ENCODE data around the gene TEX26. TPM values are rescaled to one million over a fixed set of nuclear protein-coding genes. Genes with fewer than 3 reads are reported as not detected.
A peak's percentile ranks its signal among the peaks of the same experiment; 100 is the strongest.

TEX26 gene
- total and polyA plus RNA-seq, 2 of the 4 experiments (the other 2 are of a cell fraction), result not detected

GRCh38 chr13:30984620-30985019, 52.2 kb downstream of the TEX26 start:
- H4K8ac ChIP-seq (ENCODE audit: low read depth in 2 of 2, low read length in 2 of 2), result no peak overlapping the region
- H4K91ac ChIP-seq (ENCODE audit: insufficient read depth, low read depth, low read length), result no peak overlapping the region
- no peak for DNase-seq
- ChIA-PET POLR2A (ENCODE audit: unreplicated experiment) (no interaction called here), CTCF (no interaction called here)
- no TSS peak for BruUV-seq (replicated peaks)
- no peak overlapping the region for H2AK9ac ChIP-seq (replicated peaks; ENCODE audit: low read depth, low read length, poor library complexity)
- no peak overlapping the region for H2BK5ac ChIP-seq (ENCODE audit: low read depth, low read length, poor library complexity, severe bottlenecking)
- no peaks in the 10 kb centered on the region for H3K9me3 ChIP-seq (ENCODE audit: control insufficient read depth, insufficient read depth, low read length)
- H3K4me1 ChIP-seq (ENCODE audit: control insufficient read depth, insufficient read depth, low read length), result no peaks in the 10 kb centered on the region
- no peak overlapping the region for H2AFZ ChIP-seq (replicated peaks; ENCODE audit: low read length, poor library complexity)
- H2BK120ac ChIP-seq (ENCODE audit: low read depth, low read length), result no peak overlapping the region
- H3K27ac ChIP-seq (ENCODE audit: insufficient read depth, low read length), result no peak overlapping the region
- no peaks in the 10 kb centered on the region for H3K27me3 ChIP-seq (ENCODE audit: control insufficient read depth, insufficient read depth, low read length)
- no peak overlapping the region for H2BK15ac ChIP-seq (ENCODE audit: low read depth, low read length)
- H3K18ac ChIP-seq (ENCODE audit: low read depth, low read length), result no peak overlapping the region
- H3K36me3 ChIP-seq (ENCODE audit: control insufficient read depth, insufficient read depth, low read length), result no peaks in the 10 kb centered on the region
- WGBS, 2 experiments (ENCODE audit: extremely low coverage in 2 of 2, insufficient read length in 1 of 2), result no CpG with 5 or more reads among the region's 4 CpGs
- H3K4me3 ChIP-seq (ENCODE audit: insufficient read depth, low read depth, low read length), result no peak overlapping the region
- H3K14ac ChIP-seq (replicated peaks; ENCODE audit: low read depth, low read length), result no peak overlapping the region
- in situ Hi-C loops (cut with MboI; ENCODE audit: low sequenced_read_pairs), result no loop called here
- no peaks in the 10 kb centered on the region for H4K20me1 ChIP-seq (ENCODE audit: insufficient read depth, low read length)
- no peak overlapping the region for H3K56ac ChIP-seq (ENCODE audit: extremely low read depth, insufficient read depth, low read length)
- dilution Hi-C loops (cut with HindIII; ENCODE audit: low sequenced_read_pairs, unreplicated experiment), result no loop called here
- no peak for TF ChIP-seq NFE2L2 (IDR thresholded peaks at IDR 0.05; ENCODE audit: low read depth, low read length)
- TF ChIP-seq MXI1 (IDR thresholded peaks at IDR 0.05; ENCODE audit: borderline replicate concordance, low read depth, low read length), result no peak
- no peak for TF ChIP-seq RFX5 (IDR thresholded peaks at IDR 0.05; ENCODE audit: low read depth, low read length)
- no peak for TF ChIP-seq FOS (IDR thresholded peaks at IDR 0.05; ENCODE audit: low read depth, low read length)
- no peak for TF ChIP-seq RCOR1 (IDR thresholded peaks at IDR 0.05; ENCODE audit: insufficient replicate concordance, low read length)
- no peak for TF ChIP-seq SMC3 (IDR thresholded peaks at IDR 0.05; ENCODE audit: low read depth, low read length)
- TF ChIP-seq CTCF (conservative IDR thresholded peaks at IDR 0.05; ENCODE audit: low read depth, low read length), result no peak
- TF ChIP-seq CHD1 (IDR thresholded peaks at IDR 0.05; ENCODE audit: low read depth, low read length), result no peak
- TF ChIP-seq ELK1 (IDR thresholded peaks at IDR 0.05; ENCODE audit: borderline replicate concordance, low read depth, low read length), result no peak
- TF ChIP-seq POLR2A (IDR thresholded peaks at IDR 0.05; ENCODE audit: low read depth, low read length), result no peak
- no peak for TF ChIP-seq MAZ (IDR thresholded peaks at IDR 0.05; ENCODE audit: borderline replicate concordance, low read depth, low read length)
- no peak for TF ChIP-seq MAFK (IDR thresholded peaks at IDR 0.05; ENCODE audit: low read depth, low read length)
- TF ChIP-seq USF2 (IDR thresholded peaks at IDR 0.05; ENCODE audit: low read depth, low read length), result no peak
- intact Hi-C loops (cut with micrococcal nuclease), result no loop called here
- ATAC-seq (ENCODE audit: low read depth), result no peak
- H2AK5ac ChIP-seq (ENCODE audit: low read depth, low read length), result no peak overlapping the region
- H2BK20ac ChIP-seq (ENCODE audit: low read depth, low read length), result no peak overlapping the region
- no peak overlapping the region for H3K4me2 ChIP-seq (ENCODE audit: low read depth, low read length)
- 0 out of 2 replicates have a peak overlapping the region, but pooled peaks have one; percentile 22 for H3K4ac ChIP-seq (ENCODE audit: low read depth, low read length)
- H3K9me1 ChIP-seq (ENCODE audit: insufficient read depth, low read length), result no peaks in the 10 kb centered on the region
- H3K23ac ChIP-seq (ENCODE audit: low read depth, low read length), result no peak overlapping the region
- no peak overlapping the region for H3K9ac ChIP-seq (ENCODE audit: low read depth, low read length)
- no peaks in the 10 kb centered on the region for H3K79me1 ChIP-seq (ENCODE audit: low read depth in 1 of 2, low read length in 2 of 2)
- H4K5ac ChIP-seq (ENCODE audit: low read depth, low read length), result no peak overlapping the region

Data from IMR-90 (cell line).